SK-N-SH (cell line): ENCODE results near the gene SEL1L2. TPM values are rescaled to one million over a fixed set of nuclear protein-coding genes. Genes with fewer than 3 reads are reported as not detected.

ENCODE experiments used
- CTCF ChIA-PET: fragments of 300-600, 350-600 bp; formaldehyde crosslinking; extraction: SDS; loops from one replicate; lab custom pipeline; 2021; lab: Yijun Ruan, JAX
- POLR2A ChIA-PET: fragments of 350-600 bp; sonication (Branson Sonifier 250); formaldehyde crosslinking; extraction: SDS; loops from one replicate; lab custom pipeline; 2020; ENCODE audit warnings: antibody characterized with exemption, inconsistent platforms; lab: Yijun Ruan, JAX
- DNase-seq: peaks from one replicate; pipeline ENCODE4 v3.0.0; 2012
- H2AFZ ChIP-seq: fragments of 200-600 bp; sonication (generic); 2 replicates; pipeline ENCODE4 v1.8.1; 2016; ENCODE audit warnings: antibody characterized with exemption, mild to moderate bottlenecking, low read depth
- H3F3A ChIP-seq: fragments of 200-600 bp; sonication (generic); replicated peaks from 2 replicates; pipeline ENCODE3; 2016; ENCODE audit warnings: antibody characterized with exemption, mild to moderate bottlenecking; ENCODE audit not compliant: insufficient read depth
- H3K27ac ChIP-seq, 2 experiments: fragments of 200-500 bp in 1 of 2; fragments of 200-600 bp in 1 of 2; sonication (Bioruptor generic) in 1 of 2; sonication (generic), shearing (Covaris generic) in 1 of 2; 2 replicates each; pipeline versions ENCODE4 v1.5.1 to v1.6.1; 2014 to 2016; ENCODE audit warnings: low read depth in 2 of 2, inconsistent platforms in 1 of 2, low read length in 1 of 2, mild to moderate bottlenecking in 1 of 2, mixed read lengths in 1 of 2
- H3K27me3 ChIP-seq: fragments of 200-600 bp; sonication (generic), shearing (Covaris generic); 2 replicates; pipeline ENCODE4 v1.6.1; 2016; ENCODE audit warnings: mixed run types; ENCODE audit not compliant: insufficient read depth
- H3K36me3 ChIP-seq, 2 experiments: fragments of 200-500 bp in 1 of 2; fragments of 200-600 bp in 1 of 2; sonication (Bioruptor generic) in 1 of 2; sonication (generic) in 1 of 2; replicated peaks in 1 of 2; 2 replicates each; pipeline versions ENCODE3 to v1.5.1; 2014 to 2016; ENCODE audit warnings: low read length in 1 of 2, mild to moderate bottlenecking in 1 of 2; ENCODE audit not compliant: insufficient read depth in 2 of 2, control insufficient read depth in 1 of 2
- H3K4me1 ChIP-seq, 2 experiments: fragments of 200-500 bp in 1 of 2; fragments of 200-600 bp in 1 of 2; sonication (Bioruptor generic) in 1 of 2; sonication (generic), shearing (Covaris generic) in 1 of 2; 2 replicates each; pipeline versions ENCODE4 v1.5.1 to v1.6.1; 2014 to 2016; ENCODE audit warnings: low read depth in 1 of 2, low read length in 1 of 2, mixed run types in 1 of 2; ENCODE audit not compliant: insufficient read depth in 2 of 2, control insufficient read depth in 1 of 2
- H3K4me2 ChIP-seq: fragments of 200-600 bp; sonication (generic), shearing (Covaris generic); 2 replicates; pipeline ENCODE4 v1.6.1; 2017; ENCODE audit warnings: mixed run types
- H3K4me3 ChIP-seq, 2 experiments: fragments of 200-500 bp in 1 of 2; fragments of 200-600 bp in 1 of 2; sonication (Bioruptor generic) in 1 of 2; sonication (generic), shearing (Covaris generic) in 1 of 2; 2 replicates each; pipeline versions ENCODE4 v1.5.1 to v1.8.1; 2014 to 2016; ENCODE audit warnings: low read depth in 2 of 2, inconsistent platforms in 1 of 2, low read length in 1 of 2, mild to moderate bottlenecking in 1 of 2, mixed read lengths in 1 of 2, moderate library complexity in 1 of 2
- H3K79me2 ChIP-seq: fragments of 200-600 bp; sonication (generic); 2 replicates; pipeline ENCODE4 v1.8.1; 2017; ENCODE audit warnings: mild to moderate bottlenecking; ENCODE audit not compliant: insufficient read depth
- H3K9ac ChIP-seq: fragments of 200-600 bp; sonication (generic); 2 replicates; pipeline ENCODE4 v1.6.1; 2017; ENCODE audit warnings: mixed run types
- H3K9me2 ChIP-seq: fragments of 200-600 bp; sonication (generic); 2 replicates; pipeline ENCODE4 v1.6.1; 2017; ENCODE audit warnings: mixed run types
- H3K9me3 ChIP-seq: fragments of 200-600 bp; sonication (generic); 2 replicates; pipeline ENCODE4 v1.6.1; 2017; ENCODE audit warnings: mixed run types, mild to moderate bottlenecking, moderate library complexity
- H4K20me1 ChIP-seq: fragments of 200-600 bp; sonication (generic); 2 replicates; pipeline ENCODE4 v1.6.1; 2017; ENCODE audit warnings: mild to moderate bottlenecking, mixed run types; ENCODE audit not compliant: insufficient read depth
- CHD2 ChIP-seq: fragments of 150-350 bp; IDR thresholded peaks from 2 replicates; pipeline ENCODE4 v1.6.1; 2018; ENCODE audit warnings: low read length; ENCODE audit not compliant: partially characterized antibody
- ELF1 ChIP-seq: IDR thresholded peaks from 2 replicates; pipeline ENCODE4 v1.4.0; 2012
- FOSL2 ChIP-seq: IDR thresholded peaks from 2 replicates; pipeline ENCODE4 v1.4.0; 2012; ENCODE audit warnings: low read depth, mild to moderate bottlenecking, moderate library complexity, borderline replicate concordance
- FOXJ3 ChIP-seq: sonication (generic); formaldehyde crosslinking; IDR thresholded peaks from 2 replicates; pipeline ENCODE4 v1.5.1; 2020; ENCODE audit warnings: mild to moderate bottlenecking, missing genetic modification reagents
- GABPA ChIP-seq: IDR thresholded peaks from 2 replicates; pipeline ENCODE4 v1.4.0; 2012; ENCODE audit warnings: low read depth, mild to moderate bottlenecking
- GATA2 ChIP-seq: sonication (generic); formaldehyde crosslinking; IDR thresholded peaks from 2 replicates; pipeline ENCODE4 v1.5.0; 2020; ENCODE audit warnings: mild to moderate bottlenecking, missing genetic modification reagents
- MEF2A ChIP-seq: IDR thresholded peaks from 2 replicates; pipeline ENCODE4 v1.4.0; 2012; ENCODE audit warnings: low read depth, borderline replicate concordance
- MXI1 ChIP-seq: IDR thresholded peaks from 2 replicates; pipeline ENCODE4 v1.6.1; 2012; ENCODE audit warnings: mild to moderate bottlenecking, low read depth, low read length, improper control_type of control experiment
- NRF1 ChIP-seq: IDR thresholded peaks from 2 replicates; pipeline ENCODE4 v1.6.1; 2012; ENCODE audit warnings: low read depth, mild to moderate bottlenecking, low read length
- RCOR1 ChIP-seq: fragments of 150-350 bp; IDR thresholded peaks from 2 replicates; pipeline ENCODE4 v1.6.1; 2017; ENCODE audit warnings: antibody characterized with exemption, low read length
- RFX5 ChIP-seq: IDR thresholded peaks from 2 replicates; pipeline ENCODE4 v1.6.1; 2012; ENCODE audit warnings: mild to moderate bottlenecking, improper control_type of control experiment, low read length
- SIN3A ChIP-seq: IDR thresholded peaks from 2 replicates; pipeline ENCODE4 v1.6.1; 2012; ENCODE audit warnings: low read depth, mild to moderate bottlenecking, low read length, moderate library complexity, borderline replicate concordance
- SMC3 ChIP-seq: IDR thresholded peaks from 2 replicates; pipeline ENCODE4 v1.6.1; 2012; ENCODE audit warnings: low read depth, low read length, improper control_type of control experiment
- TCF12 ChIP-seq: IDR thresholded peaks from 2 replicates; pipeline ENCODE4 v1.4.0; 2012
- YY1 ChIP-seq: IDR thresholded peaks from 2 replicates; pipeline ENCODE4 v1.4.0; 2012; ENCODE audit warnings: low read depth, mild to moderate bottlenecking
- WGBS: methylation state at CpG from one replicate; pipeline ENCODE4 v1.1.6; 2017; ENCODE audit warnings: low lambda C conversion rate; 5-methylcytosine and 5-hydroxymethylcytosine counted together
- polyA plus RNA-seq, 3 experiments: library from polyadenylated mRNA; depleted of rRNA; stranded (reverse); fragments of >200 nt; gene quantifications; 2 replicates each; pipeline ENCODE4 v1.2.3, GENCODE V29; 2012
- TF ChIP-seq, protein P1 (sequence below): fragments of 150-350 bp; IDR thresholded peaks from 2 replicates; pipeline ENCODE4 v1.6.1; 2017; ENCODE audit warnings: antibody characterized with exemption, low read length, low read depth, borderline replicate concordance
- TF ChIP-seq, protein P2 (sequence below): fragments of 150-350 bp; IDR thresholded peaks from 2 replicates; pipeline ENCODE4 v1.6.1; 2016; ENCODE audit warnings: mild to moderate bottlenecking, low read depth, low read length
- TF ChIP-seq, protein P3 (sequence below): IDR thresholded peaks from 2 replicates; pipeline ENCODE4 v1.4.0; 2012; ENCODE audit warnings: low read depth, borderline replicate concordance
- TF ChIP-seq, protein P4 (sequence below): IDR thresholded peaks from 2 replicates; pipeline ENCODE4 v1.4.0; 2012; ENCODE audit warnings: low read depth
- TF ChIP-seq, protein P5 (sequence below): IDR thresholded peaks from 2 replicates; pipeline ENCODE4; 2012

The SEL1L2 gene
- polyA plus RNA-seq, 1 of the 3 experiments (the other 2 are of a cell fraction): not detected

DNA sequence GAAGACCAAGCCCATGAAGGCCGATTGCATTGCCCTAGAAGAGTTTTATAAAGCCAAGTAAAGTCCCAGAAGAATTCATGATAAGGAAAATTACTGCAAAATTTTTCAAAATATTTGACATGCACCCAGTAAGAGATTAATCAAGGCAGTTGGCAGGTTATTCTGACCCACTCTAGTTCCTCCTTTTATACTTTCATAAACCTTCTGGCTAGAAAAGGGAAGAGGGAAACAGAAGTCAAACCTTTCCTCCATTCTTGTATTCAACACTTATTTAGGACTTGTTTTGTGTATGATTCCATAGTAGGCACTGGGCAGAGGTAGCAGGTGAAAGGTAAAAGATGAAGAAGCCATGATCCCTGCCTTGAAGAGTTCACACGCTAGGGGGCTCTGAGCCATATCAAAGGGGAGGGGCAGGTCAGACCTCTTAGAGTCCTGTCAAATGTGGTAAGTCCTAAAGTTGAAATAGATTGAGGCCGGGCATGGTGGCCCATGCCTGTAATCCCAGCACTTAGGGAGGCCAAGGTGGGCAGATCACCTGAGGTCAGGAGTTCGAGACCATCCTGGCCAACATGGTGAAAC, 120.2 kb downstream of the SEL1L2 start:
- no peaks in the 10 kb centered on the region for H4K20me1 ChIP-seq
- no peaks in the 10 kb centered on the region for H3K79me2 ChIP-seq
- H3K27ac ChIP-seq: no peak overlapping the region
- TF ChIP-seq, protein P1, sequence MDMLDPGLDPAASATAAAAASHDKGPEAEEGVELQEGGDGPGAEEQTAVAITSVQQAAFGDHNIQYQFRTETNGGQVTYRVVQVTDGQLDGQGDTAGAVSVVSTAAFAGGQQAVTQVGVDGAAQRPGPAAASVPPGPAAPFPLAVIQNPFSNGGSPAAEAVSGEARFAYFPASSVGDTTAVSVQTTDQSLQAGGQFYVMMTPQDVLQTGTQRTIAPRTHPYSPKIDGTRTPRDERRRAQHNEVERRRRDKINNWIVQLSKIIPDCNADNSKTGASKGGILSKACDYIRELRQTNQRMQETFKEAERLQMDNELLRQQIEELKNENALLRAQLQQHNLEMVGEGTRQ: no peak
- TF ChIP-seq, protein P2, sequence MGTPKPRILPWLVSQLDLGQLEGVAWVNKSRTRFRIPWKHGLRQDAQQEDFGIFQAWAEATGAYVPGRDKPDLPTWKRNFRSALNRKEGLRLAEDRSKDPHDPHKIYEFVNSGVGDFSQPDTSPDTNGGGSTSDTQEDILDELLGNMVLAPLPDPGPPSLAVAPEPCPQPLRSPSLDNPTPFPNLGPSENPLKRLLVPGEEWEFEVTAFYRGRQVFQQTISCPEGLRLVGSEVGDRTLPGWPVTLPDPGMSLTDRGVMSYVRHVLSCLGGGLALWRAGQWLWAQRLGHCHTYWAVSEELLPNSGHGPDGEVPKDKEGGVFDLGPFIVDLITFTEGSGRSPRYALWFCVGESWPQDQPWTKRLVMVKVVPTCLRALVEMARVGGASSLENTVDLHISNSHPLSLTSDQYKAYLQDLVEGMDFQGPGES: no peak
- no peak for TF ChIP-seq MXI1
- no peak for TF ChIP-seq FOXJ3 (CRISPR knock-in tag)
- TF ChIP-seq, protein P3, sequence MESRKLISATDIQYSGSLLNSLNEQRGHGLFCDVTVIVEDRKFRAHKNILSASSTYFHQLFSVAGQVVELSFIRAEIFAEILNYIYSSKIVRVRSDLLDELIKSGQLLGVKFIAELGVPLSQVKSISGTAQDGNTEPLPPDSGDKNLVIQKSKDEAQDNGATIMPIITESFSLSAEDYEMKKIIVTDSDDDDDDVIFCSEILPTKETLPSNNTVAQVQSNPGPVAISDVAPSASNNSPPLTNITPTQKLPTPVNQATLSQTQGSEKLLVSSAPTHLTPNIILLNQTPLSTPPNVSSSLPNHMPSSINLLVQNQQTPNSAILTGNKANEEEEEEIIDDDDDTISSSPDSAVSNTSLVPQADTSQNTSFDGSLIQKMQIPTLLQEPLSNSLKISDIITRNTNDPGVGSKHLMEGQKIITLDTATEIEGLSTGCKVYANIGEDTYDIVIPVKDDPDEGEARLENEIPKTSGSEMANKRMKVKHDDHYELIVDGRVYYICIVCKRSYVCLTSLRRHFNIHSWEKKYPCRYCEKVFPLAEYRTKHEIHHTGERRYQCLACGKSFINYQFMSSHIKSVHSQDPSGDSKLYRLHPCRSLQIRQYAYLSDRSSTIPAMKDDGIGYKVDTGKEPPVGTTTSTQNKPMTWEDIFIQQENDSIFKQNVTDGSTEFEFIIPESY: no peak
- no peak for TF ChIP-seq YY1
- no peak for TF ChIP-seq CHD2
- TF ChIP-seq RCOR1: no peak
- no peak for TF ChIP-seq SMC3
- no peak for TF ChIP-seq GATA2 (CRISPR knock-in tag)
- TF ChIP-seq SIN3A: no peak
- no peak for TF ChIP-seq ELF1
- no peak for TF ChIP-seq MEF2A
- TF ChIP-seq GABPA: no peak
- no peak for TF ChIP-seq TCF12
- TF ChIP-seq, protein P4, sequence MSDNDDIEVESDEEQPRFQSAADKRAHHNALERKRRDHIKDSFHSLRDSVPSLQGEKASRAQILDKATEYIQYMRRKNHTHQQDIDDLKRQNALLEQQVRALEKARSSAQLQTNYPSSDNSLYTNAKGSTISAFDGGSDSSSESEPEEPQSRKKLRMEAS: no peak
- TF ChIP-seq FOSL2: no peak
- no peak for TF ChIP-seq NRF1
- no peak for TF ChIP-seq RFX5
- TF ChIP-seq, protein P5, sequence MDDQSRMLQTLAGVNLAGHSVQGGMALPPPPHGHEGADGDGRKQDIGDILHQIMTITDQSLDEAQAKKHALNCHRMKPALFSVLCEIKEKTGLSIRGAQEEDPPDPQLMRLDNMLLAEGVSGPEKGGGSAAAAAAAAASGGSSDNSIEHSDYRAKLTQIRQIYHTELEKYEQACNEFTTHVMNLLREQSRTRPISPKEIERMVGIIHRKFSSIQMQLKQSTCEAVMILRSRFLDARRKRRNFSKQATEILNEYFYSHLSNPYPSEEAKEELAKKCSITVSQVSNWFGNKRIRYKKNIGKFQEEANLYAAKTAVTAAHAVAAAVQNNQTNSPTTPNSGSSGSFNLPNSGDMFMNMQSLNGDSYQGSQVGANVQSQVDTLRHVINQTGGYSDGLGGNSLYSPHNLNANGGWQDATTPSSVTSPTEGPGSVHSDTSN: no peak
- no peaks in the 10 kb centered on the region for H3K27me3 ChIP-seq
- H3K9ac ChIP-seq: no peak overlapping the region
- peaks cover 0 to 11% of the 10 kb centered on the region in 2 experiments; a peak in 1 of 4 replicates for H3K4me1 ChIP-seq
- ChIA-PET CTCF (no interaction called here), POLR2A (no interaction called here)
- no peaks in the 10 kb centered on the region for H3K9me3 ChIP-seq
- no peak overlapping the region for H3K4me2 ChIP-seq
- WGBS: 48% methylated on average over 4 of the region's 4 CpGs
- no peak overlapping the region for H2AFZ ChIP-seq
- H3K4me3 ChIP-seq: no peak overlapping the region
- no peak for DNase-seq
- H3F3A ChIP-seq: peaks cover 10% of the 10 kb centered on the region
- no peaks in the 10 kb centered on the region for H3K9me2 ChIP-seq
- H3K36me3 ChIP-seq: no peaks in the 10 kb centered on the region
